H9 (cell line): ENCODE data around the gene AHNAK. TPM values are rescaled to one million over a fixed set of nuclear protein-coding genes. Genes with fewer than 3 reads are reported as not detected.

Experiments
- DNase-seq: peaks from one replicate; pipeline ENCODE4 v3.0.0-alpha.2; 2017
- H2AFZ ChIP-seq: one replicate; pipeline ENCODE4 v1.6.1; 2013; ENCODE audit warnings: mild to moderate bottlenecking, low read length, control low read depth, moderate library complexity
- H2AK5ac ChIP-seq: 2 replicates; pipeline ENCODE4 v1.6.1; 2013; ENCODE audit warnings: low read length, control low read depth, mixed read lengths; ENCODE audit not compliant: insufficient read length
- H2BK120ac ChIP-seq: one replicate; pipeline ENCODE4 v1.6.1; 2013; ENCODE audit warnings: low read depth, mild to moderate bottlenecking, low read length, control low read depth, inconsistent platforms; ENCODE audit not compliant: poor library complexity, severe bottlenecking
- H2BK12ac ChIP-seq: 2 replicates; pipeline ENCODE4 v1.6.1; 2013; ENCODE audit warnings: low read length, control low read depth, mixed read lengths, low read depth; ENCODE audit not compliant: insufficient read length
- H2BK15ac ChIP-seq: 2 replicates; pipeline ENCODE4 v1.6.1; 2013; ENCODE audit warnings: low read depth, low read length, control low read depth
- H2BK20ac ChIP-seq: one replicate; pipeline ENCODE4 v1.6.1; 2013; ENCODE audit warnings: low read depth, mild to moderate bottlenecking, low read length, control low read depth, inconsistent platforms; ENCODE audit not compliant: poor library complexity, severe bottlenecking
- H2BK5ac ChIP-seq: 2 replicates; pipeline ENCODE4 v1.6.1; 2013; ENCODE audit warnings: low read length, control low read depth, mixed read lengths; ENCODE audit not compliant: insufficient read length
- H3K14ac ChIP-seq: 2 replicates; pipeline ENCODE4 v1.6.1; 2013; ENCODE audit warnings: low read length, control low read depth; ENCODE audit not compliant: insufficient read depth
- H3K18ac ChIP-seq: 2 replicates; pipeline ENCODE4 v1.6.1; 2013; ENCODE audit warnings: low read depth, mild to moderate bottlenecking, mixed read lengths, low read length, control low read depth; ENCODE audit not compliant: insufficient read length
- H3K23ac ChIP-seq: 2 replicates; pipeline ENCODE4 v1.6.1; 2013; ENCODE audit warnings: low read length, control low read depth, mixed read lengths, low read depth; ENCODE audit not compliant: insufficient read length
- H3K23me2 ChIP-seq: 2 replicates; pipeline ENCODE4 v1.6.1; 2013; ENCODE audit warnings: low read depth, mild to moderate bottlenecking, mixed read lengths, low read length, control low read depth; ENCODE audit not compliant: insufficient read length, poor library complexity, severe bottlenecking
- H3K27ac ChIP-seq: 2 replicates; pipeline ENCODE4 v1.5.1; 2013; ENCODE audit warnings: low read length, control low read depth, mixed read lengths, low read depth; ENCODE audit not compliant: insufficient read length
- H3K27me3 ChIP-seq: 2 replicates; pipeline ENCODE4 v1.6.1; 2013; ENCODE audit warnings: low read length, control low read depth, inconsistent platforms; ENCODE audit not compliant: insufficient read depth
- H3K4ac ChIP-seq: 2 replicates; pipeline ENCODE4 v1.6.1; 2013; ENCODE audit warnings: low read depth, mild to moderate bottlenecking, control low read depth, inconsistent platforms, low read length, moderate library complexity
- H3K4me1 ChIP-seq: 2 replicates; pipeline ENCODE4 v1.6.1; 2013; ENCODE audit warnings: low read length, control low read depth, inconsistent platforms; ENCODE audit not compliant: insufficient read depth
- H3K4me2 ChIP-seq: 2 replicates; pipeline ENCODE4 v1.6.1; 2013; ENCODE audit warnings: low read length, control low read depth, mixed read lengths; ENCODE audit not compliant: insufficient read length, insufficient read depth
- H3K56ac ChIP-seq: 2 replicates; pipeline ENCODE4 v1.6.1; 2013; ENCODE audit warnings: low read depth, mild to moderate bottlenecking, mixed read lengths, low read length, control low read depth; ENCODE audit not compliant: insufficient read length
- H3K79me1 ChIP-seq: 2 replicates; pipeline ENCODE4 v1.6.1; 2013; ENCODE audit warnings: low read depth, mild to moderate bottlenecking, moderate library complexity, low read length, control low read depth, inconsistent platforms; ENCODE audit not compliant: insufficient read depth, poor library complexity, severe bottlenecking
- H3K79me2 ChIP-seq: 2 replicates; pipeline ENCODE4 v1.6.1; 2013; ENCODE audit warnings: low read length, control low read depth, inconsistent platforms; ENCODE audit not compliant: insufficient read depth
- H3K9ac ChIP-seq: 2 replicates; pipeline ENCODE4 v1.6.1; 2013; ENCODE audit warnings: low read length, control low read depth, mixed read lengths; ENCODE audit not compliant: insufficient read length; ENCODE audit errors: extremely low read depth
- H3K9me3 ChIP-seq: one replicate; pipeline ENCODE4 v1.6.1; 2013; ENCODE audit warnings: low read depth, low read length, inconsistent platforms; ENCODE audit not compliant: control insufficient read depth
- H3T11ph ChIP-seq: one replicate; pipeline ENCODE4 v1.6.1; 2013; ENCODE audit warnings: mild to moderate bottlenecking, low read length, control low read depth, inconsistent platforms
- H4K20me1 ChIP-seq: one replicate; pipeline ENCODE4 v1.6.1; 2013; ENCODE audit not compliant: control insufficient read depth, insufficient read length, insufficient read depth
- H4K5ac ChIP-seq: 2 replicates; pipeline ENCODE4 v1.6.1; 2013; ENCODE audit warnings: low read depth, mild to moderate bottlenecking, mixed read lengths, low read length, control low read depth; ENCODE audit not compliant: insufficient read length
- H4K8ac ChIP-seq: replicated peaks from 2 replicates; pipeline ENCODE4 v1.6.1; 2013; ENCODE audit warnings: low read length, control low read depth, mixed read lengths, low read depth; ENCODE audit not compliant: insufficient read length
- H4K91ac ChIP-seq: 2 replicates; pipeline ENCODE4 v1.6.1; 2013; ENCODE audit warnings: low read depth, mild to moderate bottlenecking, moderate library complexity, mixed read lengths, low read length, control low read depth; ENCODE audit not compliant: insufficient read length
- H3K27ac Mint-ChIP-seq, 3 experiments: 2 replicates in 2 of 3; 3 replicates in 1 of 3; pipeline ENCODE4 v1.8.0; 2020 to 2021; ENCODE audit warnings: mixed read lengths in 3 of 3, mild to moderate bottlenecking in 1 of 3, moderate library complexity in 1 of 3
- H3K27me3 Mint-ChIP-seq: 2 replicates; pipeline ENCODE4 v1.8.0; 2021; ENCODE audit warnings: low read depth, mild to moderate bottlenecking, moderate library complexity, mixed read lengths
- H3K36me3 Mint-ChIP-seq, 3 experiments: 2 replicates in 2 of 3; 3 replicates in 1 of 3; pipeline ENCODE4 v1.8.0; 2020 to 2021; ENCODE audit warnings: low read depth in 3 of 3, mixed read lengths in 3 of 3; ENCODE audit not compliant: insufficient read depth in 1 of 3
- H3K4me1 Mint-ChIP-seq, 2 experiments: 2 replicates each; pipeline ENCODE4 v1.8.0; 2020; ENCODE audit warnings: mixed read lengths in 2 of 2
- H3K4me3 Mint-ChIP-seq, 2 experiments: 2 replicates in 1 of 2; 3 replicates in 1 of 2; pipeline ENCODE4 v1.8.0; 2020 to 2021; ENCODE audit warnings: mild to moderate bottlenecking in 2 of 2, mixed read lengths in 2 of 2, moderate library complexity in 1 of 2
- H3K9me3 Mint-ChIP-seq, 2 experiments: 2 replicates in 1 of 2; 3 replicates in 1 of 2; pipeline ENCODE4 v1.8.0; 2020; ENCODE audit warnings: mild to moderate bottlenecking in 2 of 2, mixed read lengths in 2 of 2, moderate library complexity in 1 of 2
- CTCF ChIP-seq: fragments of 200-600 bp; sonication (generic); conservative IDR thresholded peaks from 3 replicates; pipeline ENCODE4 v1.8.0; 2021; ENCODE audit warnings: antibody characterized with exemption, mild to moderate bottlenecking
- WGBS: extraction: QIAGEN DNeasy Blood & Tissue Kit; methylation state at CpG from one replicate; pipeline ENCODE4 v1.1.7; 2013; ENCODE audit warnings: missing lambda C conversion rate, low lambda C conversion rate, mixed read lengths; ENCODE audit not compliant: insufficient read length; ENCODE audit errors: extremely low coverage; 5-methylcytosine and 5-hydroxymethylcytosine counted together
- total RNA-seq: library from RNA; stranded (reverse); gene quantifications from 2 replicates; pipeline ENCODE4 v1.2.1, GENCODE V29; 2021

AHNAK gene
- total RNA-seq, 1 experiment from 2014 or later: 15.2 TPM

- no CpG with 5 or more reads among the region's 9 CpGs for WGBS
- no peak overlapping the region for H2AK5ac ChIP-seq
- no peak for TF ChIP-seq CTCF
These were observed 101.8 kb downstream of the AHNAK start for GRCh38 chr11:62444835-62445234.

More at GRCh38 chr11:62444835-62445234, 101.8 kb downstream of the AHNAK start:
- Histone ChIP-seq H3K18ac (no peak overlapping the region), H3K56ac (no peak overlapping the region), H3K9me3 (no peaks in the 10 kb centered on the region), H2AFZ (no peak overlapping the region), H3K27me3 (no peaks in the 10 kb centered on the region), H4K91ac (no peak overlapping the region), H3K27ac (no peak overlapping the region), H4K8ac (no peak overlapping the region), H2BK120ac (no peak overlapping the region), H3K4me1 (no peaks in the 10 kb centered on the region; the same call in 1 of the 2 replicates), H2BK20ac (no peak overlapping the region), H4K20me1 (no peaks in the 10 kb centered on the region), H3K14ac (no peak overlapping the region), H4K5ac (no peak overlapping the region), H3K79me1 (no peaks in the 10 kb centered on the region), H3K4ac (no peak overlapping the region), H3K4me2 (no peak overlapping the region), H2BK15ac (no peak overlapping the region), H3T11ph (no peak overlapping the region), H3K23me2 (no peaks in the 10 kb centered on the region), H3K23ac (no peak overlapping the region), H3K9ac (no peak overlapping the region), H2BK5ac (no peak overlapping the region), H2BK12ac (no peak overlapping the region), H3K79me2 (no peaks in the 10 kb centered on the region; the same call in 1 of the 2 replicates)
- no peak overlapping the region for H3K4me3 Mint-ChIP-seq
- H3K36me3 Mint-ChIP-seq: no peaks in the 10 kb centered on the region
- H3K4me1 Mint-ChIP-seq: peaks cover 3 to 8% of the 10 kb centered on the region in 2 experiments
- DNase-seq: no peak
- H3K27ac Mint-ChIP-seq: no peak overlapping the region
- no peaks in the 10 kb centered on the region for H3K9me3 Mint-ChIP-seq
- peaks cover 12% of the 10 kb centered on the region for H3K27me3 Mint-ChIP-seq
